GM21737 (cell line): ENCODE results near the gene TBL1X.
A peak's percentile ranks its signal among the peaks of the same experiment; 100 is the strongest.

Source experiments
- ATAC-seq: cut with Tn5 transposase; IDR thresholded peaks from one replicate; pipeline ENCODE4 v1.9.1; 2021; ENCODE audit warnings: mild to moderate bottlenecking, moderate library complexity; ENCODE audit not compliant: unreplicated experiment

TBL1X gene

DNA sequence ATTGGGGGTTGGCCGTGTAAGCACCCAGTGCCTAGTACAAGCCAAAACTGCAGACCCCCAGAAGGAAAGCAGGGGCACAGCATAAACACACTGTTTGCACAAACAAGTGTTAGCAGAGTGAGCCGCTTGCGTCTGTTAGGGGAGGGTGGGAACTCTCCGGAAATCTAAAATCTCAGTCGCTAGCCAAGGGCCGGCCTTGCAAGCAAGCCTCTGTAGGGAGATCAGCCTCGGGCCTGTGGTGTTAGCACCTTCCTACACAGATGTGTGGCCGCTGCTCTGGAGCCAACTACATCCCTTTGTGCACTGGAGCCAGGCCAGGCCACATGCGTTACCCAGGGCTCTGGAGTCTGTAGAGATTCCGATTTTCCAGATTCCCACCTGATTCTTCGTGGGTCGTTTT lies 233.7 kb downstream of the TBL1X start:
- ATAC-seq, result no peak

DNA sequence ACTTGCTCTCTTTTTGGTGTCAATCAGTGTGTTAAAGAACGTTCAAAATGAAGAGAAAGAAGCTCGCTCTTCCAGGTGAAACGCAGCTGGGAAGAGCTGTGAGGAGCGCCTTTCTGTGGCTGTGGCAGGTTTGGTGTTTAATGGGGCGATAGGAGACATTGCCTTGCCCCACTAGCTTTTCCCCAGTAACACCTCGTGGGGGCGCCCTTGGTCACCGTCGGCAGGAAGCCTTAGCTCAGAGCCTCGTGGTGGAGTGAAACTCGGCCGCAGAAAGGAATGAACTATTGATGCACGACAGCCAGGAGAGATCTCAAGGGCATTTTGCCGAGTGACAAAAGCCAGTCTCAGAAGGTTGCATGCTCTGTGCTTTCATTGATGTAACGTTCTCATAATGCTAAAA lies 235.7 kb downstream of the TBL1X start:
- no peak for ATAC-seq

DNA sequence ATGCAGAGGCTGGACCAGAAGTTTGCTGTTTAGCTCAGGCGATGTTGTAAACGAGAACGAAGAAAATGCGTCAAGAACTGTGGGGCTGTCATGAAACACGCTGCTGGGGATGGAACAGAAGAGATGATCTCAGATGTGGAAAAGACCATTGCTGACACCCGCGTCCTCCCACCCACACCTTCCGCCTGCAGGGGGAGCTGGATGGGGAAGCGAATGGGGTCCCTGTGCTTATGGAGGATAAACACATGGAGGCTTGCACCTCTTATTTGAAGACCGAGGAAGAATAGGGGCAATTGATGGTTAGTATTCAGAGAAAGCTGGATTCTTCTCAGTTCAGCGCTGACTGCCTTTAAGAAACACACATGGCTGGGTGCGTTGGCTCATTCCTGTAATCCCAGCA lies 236.9 kb downstream of the TBL1X start:
- no peak for ATAC-seq

DNA sequence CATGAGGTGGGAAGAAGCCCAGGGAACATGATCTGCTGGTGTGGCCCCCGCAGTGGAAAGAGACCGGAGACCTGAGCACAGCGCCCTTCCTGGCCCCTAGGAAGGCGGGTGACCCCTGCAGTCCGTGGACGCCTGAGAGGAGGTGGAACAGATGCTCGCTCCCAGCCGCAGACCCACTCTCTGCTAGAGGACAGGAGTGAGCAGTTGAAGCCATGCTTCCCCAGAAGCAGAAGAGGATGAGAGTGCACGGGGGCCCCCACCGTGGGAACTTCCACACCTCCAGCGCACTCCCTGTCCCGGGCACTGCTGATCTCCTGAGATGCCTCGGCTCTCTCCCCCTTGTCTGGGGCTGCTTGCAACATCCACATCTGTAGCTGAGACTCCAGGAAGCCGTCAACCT lies 238.5 kb downstream of the TBL1X start:
- ATAC-seq, result no peak

DNA sequence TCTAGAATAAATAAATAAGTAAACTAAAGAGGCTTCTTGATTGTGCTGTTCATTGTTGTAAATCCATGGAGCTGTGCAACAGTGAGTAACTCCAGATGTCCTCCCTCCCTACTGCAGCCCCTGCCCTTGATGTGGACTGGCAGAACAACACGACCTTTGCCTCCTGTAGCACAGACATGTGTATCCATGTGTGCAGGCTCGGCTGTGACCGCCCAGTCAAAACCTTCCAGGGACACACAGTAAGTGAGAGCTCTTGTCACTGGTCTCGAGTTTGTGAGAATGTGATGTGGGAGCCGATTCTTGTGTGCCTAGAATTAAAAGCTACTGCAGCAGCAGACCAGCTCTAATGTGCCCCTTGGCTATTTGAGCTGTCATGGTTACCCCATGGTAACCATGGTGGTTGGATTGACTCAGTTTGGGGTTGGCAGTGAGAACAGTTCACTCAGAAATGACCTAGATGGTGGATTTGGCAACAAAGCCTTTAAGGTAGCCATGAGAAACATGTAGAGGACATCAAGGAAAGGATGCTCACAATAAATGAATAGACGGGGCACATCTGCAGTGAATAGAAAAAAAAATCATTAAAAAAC lies 240.1 kb downstream of the TBL1X start:
- no peak for ATAC-seq

DNA sequence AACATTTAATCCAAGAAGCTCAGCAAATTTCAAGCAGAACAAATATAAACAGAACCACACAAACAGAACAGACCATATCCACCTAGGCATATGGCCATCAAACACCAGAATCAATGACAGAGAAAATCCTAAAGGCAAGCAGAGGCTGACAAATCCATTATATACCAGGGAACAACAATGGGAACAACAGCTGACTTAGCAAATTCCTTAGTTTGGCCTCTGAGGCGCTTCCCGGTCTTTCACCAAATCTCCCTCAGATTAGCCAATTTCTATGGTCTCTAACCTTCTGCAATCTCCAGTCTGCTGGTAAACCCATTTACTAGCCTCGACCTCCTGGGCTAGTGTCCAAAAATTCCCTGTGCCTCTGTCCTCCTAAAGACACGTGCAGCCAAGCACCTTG lies 241.6 kb downstream of the TBL1X start:
- no peak for ATAC-seq

DNA sequence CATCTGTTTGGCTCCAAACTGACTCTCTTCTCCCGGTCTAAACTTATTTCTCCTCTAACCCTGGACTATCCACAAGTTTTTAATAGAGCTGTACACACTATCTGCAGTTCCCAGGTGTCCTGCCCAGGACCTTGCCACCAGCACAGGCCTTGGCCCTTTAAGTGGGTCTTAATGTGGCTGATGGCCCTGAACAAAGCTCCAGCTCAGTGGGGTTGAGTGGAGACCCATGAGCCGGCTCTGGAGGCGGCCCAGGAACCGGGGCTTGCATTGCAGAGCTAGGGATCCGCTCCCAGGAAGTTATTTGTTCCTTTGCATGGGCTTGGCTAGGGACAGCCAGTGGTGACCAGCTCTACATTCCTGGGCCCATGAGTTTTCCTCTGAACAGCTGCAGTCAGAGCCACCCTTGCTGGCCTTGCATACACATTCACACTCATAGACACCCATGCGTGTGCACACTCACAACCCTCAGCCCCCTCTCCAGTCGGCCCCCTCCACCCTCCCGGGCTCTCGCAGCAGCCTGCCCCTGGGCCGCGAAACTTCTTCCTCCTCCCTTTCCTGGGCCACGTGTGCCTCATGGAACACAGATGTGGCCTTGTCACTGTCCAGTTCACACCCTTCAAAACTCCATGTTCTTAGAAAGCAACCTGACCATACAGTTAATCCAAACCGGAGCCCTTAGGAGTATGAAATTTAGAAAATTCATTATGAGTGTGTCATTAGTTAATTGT lies 242.6 kb downstream of the TBL1X start:
- ATAC-seq, result no peak

DNA sequence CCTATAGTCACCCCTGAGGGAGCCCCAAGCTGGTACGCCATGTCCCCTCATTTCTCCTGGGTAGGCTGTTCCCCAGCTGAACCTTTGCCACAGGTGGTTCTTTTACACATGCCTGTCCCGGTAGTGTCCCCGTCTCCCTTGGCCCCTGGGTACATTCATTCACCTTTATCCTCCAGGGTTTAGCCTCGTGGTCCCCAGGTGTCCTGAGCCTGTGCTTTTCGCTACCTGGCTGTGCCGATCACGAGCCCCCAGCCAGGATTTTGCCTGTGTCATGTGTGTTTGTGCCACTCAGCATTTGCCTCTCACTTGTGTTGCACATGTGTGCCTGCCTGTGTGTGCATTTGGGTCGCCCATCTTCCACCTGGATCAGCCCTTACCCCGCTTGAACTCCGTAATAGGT lies 243.2 kb downstream of the TBL1X start:
- ATAC-seq, result no peak

DNA sequence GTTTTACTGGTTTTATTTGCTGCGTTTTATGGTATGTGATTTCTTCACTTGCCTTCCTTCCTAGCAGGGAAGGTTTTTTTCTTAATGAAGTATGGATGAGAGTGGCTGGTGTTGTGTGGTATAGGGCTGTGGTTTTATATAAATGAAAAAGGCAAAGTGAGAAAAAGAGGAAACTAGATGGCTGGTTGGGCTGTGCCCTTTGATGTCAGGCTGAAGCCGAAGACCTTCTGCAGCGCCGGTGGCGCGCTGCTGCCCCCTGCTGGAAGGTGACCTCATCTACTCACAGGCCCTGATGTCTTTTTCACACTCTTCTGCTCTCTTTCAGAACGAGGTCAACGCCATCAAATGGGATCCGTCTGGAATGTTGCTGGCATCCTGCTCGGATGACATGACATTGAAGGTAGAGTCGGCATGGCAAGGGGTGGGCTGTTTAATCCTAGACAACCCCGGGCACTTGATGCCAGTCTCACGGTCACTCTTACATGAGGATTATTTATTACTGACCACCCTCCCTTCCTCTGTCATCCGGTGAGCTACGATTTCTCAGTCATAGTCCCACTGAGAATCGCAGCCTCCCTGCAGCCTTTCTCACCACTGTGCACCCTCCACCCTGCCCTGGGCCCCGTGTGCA lies 244.2 kb downstream of the TBL1X start:
- peak; percentile 80 for ATAC-seq

DNA sequence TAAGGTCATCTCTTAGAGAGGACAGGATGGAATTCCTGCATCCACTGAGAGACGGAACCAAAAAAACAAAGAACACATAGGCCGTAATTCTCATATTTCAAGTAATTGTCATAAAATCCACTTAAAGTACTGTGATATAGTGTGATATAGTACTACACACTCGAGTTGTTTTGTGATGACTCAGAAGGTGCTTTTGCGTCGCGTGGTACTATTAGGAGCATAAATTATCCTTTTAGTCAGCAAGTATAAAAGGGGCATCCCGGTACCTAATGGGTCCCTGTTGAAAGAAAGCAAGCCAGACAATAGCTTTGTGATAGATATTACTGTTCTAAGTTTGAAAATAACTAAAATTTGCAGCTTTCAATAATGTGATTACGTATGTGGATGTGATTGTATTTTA lies 245.5 kb downstream of the TBL1X start:
- no peak for ATAC-seq

DNA sequence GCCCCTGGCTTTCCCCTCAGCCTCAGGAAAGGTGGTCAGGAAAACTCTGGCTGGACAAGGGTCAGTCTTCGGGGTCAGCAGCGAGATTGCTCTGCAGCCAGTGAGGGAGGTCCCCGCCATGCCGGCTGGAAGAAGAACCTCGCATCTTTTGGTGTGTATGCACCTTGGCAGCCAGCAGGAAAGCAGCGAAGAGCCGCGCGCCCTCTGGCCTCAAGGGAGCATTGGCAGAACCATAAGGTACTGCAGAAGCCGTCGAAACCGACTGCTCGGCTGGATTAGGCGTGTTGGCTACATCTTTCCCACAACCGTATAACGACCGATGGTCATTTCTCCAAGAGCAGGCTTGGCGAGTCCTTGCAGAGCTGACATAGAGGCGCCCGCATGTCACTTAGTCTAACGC lies 252.5 kb downstream of the TBL1X start:
- ATAC-seq, result no peak

DNA sequence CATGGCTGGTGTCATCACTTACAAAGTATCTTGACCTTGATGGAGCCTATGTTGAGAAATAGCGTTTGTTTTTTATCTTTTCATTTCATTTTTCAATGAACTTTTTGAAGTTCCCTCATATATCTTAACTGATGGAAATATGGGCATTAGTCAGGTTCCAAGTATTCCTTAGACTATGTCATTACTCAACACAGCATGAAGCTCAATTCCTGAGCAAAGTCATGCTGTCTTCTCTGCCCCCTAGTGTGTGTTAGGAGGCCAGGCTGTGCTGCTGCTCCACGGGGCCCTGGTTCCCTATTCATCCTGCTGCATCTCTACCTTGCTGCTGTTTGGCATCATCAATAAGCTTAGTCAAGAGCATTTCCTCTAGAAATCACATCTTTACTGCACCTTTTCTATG lies 259.9 kb downstream of the TBL1X start:
- ATAC-seq, result no peak

DNA sequence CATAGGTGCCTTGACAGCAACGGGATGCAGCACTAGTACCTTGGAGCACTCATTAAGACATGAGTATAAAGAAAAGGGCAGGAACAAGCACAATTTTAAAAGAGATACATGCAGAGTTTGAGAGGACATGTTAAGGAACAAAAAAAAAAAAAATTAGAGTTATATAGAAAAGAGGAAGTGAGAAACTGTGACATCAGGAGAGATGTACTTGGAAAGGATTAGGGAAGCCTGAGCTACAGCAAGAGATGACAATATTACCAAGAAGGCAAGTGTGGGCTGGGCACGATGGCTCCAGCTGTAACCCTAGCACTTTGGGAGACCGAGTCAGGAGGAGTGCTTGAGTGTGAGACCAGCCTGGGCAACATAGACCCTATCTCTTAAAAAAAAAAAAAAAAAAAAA lies 263.4 kb downstream of the TBL1X start:
- no peak for ATAC-seq

DNA sequence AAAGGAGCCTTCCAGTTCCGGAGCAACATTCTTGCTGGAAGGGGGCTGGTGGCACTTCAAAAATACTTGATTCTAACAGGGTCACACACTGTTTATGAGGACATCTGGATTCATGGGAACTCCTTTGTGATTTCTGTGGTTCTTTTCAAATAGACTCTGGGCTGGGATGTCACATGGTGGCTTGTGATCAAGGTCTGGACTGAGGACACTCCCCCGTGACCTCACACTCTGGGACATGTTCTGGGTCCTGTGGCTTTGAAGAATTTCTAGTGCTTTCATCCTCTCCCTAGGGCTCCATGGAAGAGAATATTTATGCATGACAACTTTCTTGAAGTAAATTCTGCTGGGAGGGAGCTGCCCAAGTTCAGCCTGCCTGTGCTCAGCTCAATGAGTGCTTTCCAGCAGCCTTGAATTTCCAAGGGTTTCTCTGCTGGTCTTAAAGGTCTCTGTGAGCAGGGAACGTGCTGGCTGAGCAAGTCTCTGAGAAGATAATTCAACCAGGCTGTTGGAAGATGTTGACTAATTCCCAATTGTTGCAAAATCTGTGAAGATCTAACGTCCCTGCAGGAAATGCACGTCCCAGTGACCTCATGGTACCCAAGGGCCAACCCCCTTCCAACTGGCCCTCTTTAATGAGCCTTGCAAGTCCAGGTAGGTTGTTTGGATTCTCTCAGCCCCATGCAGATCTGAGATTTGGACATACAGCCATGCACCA lies 264.5 kb downstream of the TBL1X start:
- no peak for ATAC-seq

DNA sequence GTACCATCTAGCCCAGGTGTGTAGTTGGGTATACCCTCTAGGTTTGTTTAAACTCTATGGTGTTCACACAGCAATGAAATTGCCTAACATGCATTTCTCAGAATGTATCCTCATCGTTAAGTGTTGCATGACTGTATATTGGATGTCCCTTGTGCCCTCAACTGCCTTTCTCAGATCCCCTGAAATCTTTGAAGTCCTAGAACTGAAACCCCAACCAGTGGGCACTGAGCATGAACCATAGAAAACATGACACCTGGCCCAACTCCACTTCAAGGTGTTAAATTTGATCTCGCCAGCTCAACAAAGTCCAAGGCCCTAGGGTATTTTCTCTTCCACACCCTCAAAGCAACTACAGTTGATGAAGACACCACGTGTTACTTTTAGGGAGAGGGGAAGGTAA lies 265.2 kb downstream of the TBL1X start:
- ATAC-seq, result no peak

DNA sequence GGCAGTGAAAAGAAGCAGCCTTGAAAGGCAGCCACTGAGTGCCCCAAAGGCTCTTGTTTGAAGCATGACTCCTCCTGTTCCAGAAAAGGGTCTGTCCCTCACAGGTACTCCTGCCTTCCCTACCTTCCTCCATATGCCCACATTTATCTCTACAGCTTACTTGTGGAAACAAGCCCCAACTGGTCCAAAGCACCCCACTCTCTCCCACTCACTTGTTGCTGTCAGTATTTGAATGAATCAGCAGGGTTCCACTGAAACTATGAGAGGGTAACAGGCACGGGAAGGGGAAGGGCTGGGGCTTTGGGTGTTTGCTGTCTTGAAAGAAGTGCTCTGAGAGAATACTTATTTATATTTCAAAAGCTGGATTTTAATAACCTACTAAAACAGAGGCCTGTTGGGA lies 265.9 kb downstream of the TBL1X start:
- no peak for ATAC-seq

DNA sequence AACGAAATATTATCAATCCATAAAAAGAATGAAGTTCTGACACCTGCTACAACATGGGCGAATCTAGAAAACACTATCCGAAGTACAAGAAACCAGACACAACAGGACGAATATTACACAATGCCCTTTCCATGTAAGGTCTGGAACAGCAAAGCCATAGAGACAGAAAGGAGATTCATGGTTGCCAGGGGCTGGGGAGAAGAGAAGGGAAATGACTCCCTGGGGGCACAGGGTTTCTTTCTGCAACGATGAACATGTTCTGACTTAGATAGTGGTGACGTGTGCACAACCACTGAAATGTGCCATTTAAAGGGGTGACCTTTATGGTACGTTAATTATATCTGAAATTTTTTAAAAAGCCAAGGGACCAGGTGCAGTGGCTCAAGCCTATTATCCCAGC lies 272.5 kb downstream of the TBL1X start:
- no peak for ATAC-seq

DNA sequence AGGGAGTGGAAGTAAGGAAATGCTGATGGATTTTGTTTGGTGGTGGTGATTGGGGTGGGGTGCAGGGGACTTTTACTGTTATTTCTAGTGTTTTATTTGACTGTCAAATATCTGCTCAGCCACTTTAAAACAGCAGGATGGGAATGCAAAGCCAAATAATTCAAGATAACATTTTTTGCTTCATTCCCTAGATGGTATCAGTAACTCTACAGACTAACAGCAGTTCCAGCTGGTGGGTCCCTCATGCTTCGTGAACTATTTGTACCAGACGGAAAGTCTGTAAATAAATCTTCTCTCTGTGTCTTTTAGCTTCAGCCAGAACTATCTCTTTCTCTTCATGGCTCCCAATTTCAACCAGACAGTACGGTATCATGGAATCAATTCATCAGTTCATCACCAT lies 273.3 kb downstream of the TBL1X start:
- ATAC-seq, result no peak

DNA sequence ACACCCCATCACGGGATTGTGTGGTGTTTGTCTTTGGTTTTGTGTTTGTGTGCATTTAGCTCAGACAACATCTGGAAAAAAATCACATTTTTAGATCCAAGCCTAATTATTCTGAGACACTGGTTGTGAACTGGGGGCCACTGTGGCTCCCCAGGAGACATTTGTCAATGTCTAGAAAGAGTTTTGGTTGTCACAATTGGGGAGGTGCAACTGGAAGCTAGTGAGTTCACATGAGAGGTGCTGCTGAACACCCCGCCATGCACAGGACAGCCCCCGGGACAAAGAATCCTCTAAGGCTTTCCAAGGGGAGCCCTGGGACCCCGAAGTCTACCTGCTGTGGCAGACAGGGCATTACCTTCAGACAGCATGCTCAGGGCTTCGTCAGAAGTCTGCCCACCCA lies 274.3 kb downstream of the TBL1X start:
- no peak for ATAC-seq

DNA sequence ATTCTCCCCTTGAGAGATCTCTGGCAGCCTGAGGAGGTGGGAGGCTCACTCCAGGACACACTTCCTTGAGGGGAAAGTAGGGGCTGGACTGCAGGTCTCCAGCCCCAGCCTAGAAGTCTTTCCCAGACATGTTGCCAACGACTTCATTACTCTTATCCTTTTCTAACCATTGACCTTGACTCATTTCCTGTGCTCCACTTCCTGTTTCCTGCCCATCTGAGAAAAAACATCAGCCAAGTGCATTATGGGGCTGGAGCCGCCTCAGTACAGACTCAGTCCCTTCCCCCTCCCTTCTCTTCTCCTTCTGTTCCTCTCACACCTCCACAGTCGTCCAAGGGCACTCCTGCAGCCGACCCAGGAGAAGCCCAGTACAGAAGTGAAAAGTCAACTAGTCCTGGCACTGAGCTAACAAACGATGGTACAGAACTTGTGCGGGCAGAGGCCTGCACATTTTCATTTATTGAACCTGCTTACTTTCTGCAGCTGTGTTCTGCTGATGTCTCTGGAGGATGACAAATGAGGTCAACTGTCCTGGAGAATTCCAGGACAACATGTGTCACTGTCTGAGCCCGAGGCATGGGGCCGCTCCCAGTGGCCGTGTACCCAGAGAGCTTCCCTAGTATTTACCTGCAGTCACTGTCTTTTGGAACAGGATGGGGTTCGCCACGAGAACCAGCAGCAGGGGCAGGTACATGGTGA lies 280.7 kb downstream of the TBL1X start:
- no peak for ATAC-seq

DNA sequence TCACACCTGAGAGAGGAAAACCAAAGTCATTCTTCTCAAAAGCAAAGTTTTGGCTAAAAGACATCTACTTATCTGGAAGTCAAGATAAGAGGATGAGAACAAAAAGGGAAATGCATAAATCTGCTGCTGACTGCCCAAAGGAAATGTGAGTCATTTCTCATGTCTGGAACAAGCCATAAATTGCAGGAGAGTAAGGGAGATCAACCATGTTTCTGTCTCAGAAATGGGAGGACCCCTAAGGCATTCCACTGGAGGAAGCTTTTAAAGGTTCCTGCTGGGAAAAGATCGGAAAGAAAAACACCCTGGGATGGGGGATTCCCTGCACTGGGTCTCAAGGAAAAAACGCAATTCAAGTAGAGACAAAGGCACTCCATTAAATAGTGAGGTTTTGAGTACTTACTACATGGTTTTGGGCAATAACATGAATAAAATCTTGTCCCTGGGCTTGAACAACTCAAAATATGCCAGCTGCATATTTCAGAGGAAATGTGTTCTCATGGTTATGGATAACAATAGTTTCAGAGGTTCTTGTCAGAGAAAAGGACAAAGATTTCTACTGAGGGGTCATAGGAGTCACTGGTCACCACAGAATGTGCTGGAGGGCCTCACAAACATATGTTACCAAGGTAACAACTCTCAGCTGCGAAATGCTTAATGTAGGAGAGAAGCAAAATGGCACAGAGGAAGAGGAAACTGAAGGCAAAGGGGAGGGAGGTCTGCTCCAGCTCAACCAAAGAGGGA lies 281.5 kb downstream of the TBL1X start:
- no peak for ATAC-seq
